Amniotic epithelial cell (primary cell): ENCODE measurements around the gene SCNN1G.
A peak's percentile ranks its signal among the peaks of the same experiment; 100 is the strongest.

Source experiments
- DNase-seq: peaks from one replicate; pipeline ENCODE4 v3.0.0-alpha.2; 2010; ENCODE audit warnings: low read depth

The SCNN1G gene

DNA sequence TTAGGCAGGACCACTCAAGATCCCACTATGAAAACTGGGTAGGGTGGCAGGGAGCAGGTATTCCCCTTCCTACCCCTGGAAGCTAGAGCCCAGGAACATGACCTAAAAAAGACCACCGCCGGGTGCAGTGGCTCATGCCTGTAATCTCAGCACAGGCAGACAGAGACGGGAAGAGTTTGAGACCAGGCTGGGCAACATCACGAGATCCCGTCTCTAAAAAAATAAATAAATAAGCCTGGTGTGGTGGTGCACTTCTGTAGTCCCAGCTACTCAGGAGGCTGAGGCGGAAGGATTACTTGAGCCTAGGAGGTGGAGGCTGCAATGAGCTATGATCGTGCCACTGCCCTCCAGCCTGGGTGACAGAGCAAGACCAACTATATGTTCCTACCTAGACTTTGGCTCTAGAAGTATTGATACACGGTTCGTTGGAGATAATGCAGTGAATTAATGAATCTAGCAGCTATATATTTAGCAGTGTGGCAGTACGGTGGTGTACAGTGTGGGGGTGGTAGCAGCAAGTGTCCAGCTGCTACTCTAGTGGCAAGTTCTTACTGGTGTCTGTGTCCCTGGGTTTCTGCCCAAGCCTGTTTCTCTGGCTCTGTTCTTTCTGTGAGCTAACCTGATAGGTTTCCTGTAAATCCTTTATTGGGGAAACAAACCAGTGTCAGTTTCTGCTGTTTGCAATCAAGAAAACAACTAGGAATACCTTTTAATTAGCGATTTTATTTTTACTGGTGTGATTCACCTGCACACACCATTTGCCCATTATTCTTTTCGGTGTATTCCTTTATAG lies 30.0 kb upstream of the SCNN1G start:
- no peak for DNase-seq

DNA sequence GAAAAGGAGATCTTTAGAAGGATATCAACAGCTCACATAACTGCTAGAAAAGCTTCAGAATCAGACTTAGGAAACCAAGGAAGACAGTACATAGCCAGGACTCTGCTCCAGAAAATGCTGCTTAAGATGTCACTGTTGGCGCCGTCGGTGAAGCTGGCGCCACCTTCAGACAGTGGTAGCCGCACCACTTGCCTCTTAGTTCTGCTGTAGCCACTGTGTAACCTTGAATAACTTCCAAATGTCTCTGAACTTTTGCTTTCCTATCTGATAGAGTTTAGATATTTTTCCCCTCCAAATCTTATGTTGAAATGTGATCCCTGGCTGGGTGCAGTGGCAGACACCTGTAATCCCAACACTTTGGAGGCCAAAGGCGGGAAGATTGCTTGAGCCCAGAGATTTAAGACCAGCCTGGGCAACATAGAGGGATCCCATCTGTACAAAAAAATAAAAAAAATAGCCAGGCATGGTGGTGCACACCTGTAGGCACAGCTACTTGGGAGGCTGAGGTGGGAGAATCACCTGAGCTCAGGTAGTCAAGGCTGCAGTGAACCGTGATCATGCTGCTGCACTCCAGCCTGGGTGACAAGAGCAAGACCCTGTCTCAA lies 27.0 kb upstream of the SCNN1G start:
- peak; percentile 8 for DNase-seq

DNA sequence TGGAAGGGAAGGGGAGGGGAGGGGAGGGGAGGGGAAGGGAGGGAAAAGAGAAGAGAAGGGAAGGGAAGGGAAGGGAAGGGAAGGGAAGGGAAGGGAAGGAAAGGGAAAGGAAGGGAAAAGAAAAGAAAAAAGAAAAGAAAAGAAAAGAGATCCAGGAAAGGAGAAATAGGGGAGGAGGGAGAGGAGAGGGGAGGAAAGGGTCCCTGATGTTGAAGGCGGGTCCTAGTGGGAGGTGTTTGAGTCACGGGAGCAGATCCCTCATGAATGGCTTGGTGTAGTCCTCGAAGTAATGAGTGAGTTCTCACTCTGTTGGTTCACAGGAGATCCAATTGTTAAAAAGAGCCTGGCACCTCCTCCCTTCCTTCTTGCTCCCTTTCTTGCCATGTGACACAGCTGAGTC lies 26.4 kb upstream of the SCNN1G start:
- no peak for DNase-seq

DNA sequence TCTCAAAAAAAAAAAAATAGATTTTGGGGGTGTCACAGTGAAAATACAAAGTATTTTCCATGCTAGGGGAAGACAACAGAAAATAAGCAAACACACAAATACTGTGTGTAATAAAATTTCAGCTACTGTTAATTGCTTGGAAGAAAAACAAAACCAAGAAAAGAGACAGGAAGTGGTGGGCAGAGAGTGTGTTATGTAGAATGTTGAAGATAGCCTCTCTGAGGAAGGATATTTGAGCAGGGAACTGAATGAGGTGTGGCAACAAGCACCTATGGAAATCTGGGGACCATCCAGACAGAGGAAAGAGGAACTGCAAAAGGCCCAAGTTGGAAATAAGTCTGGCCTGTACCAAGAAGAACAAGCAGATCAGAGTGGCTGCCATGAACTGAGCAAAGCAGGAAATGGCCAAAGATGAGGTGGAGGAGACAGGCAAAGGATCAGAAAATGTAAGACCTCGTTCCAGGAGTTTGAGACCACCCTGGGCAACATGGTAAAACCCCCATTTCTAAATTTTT lies 25.5 kb upstream of the SCNN1G start:
- no peak for DNase-seq

DNA sequence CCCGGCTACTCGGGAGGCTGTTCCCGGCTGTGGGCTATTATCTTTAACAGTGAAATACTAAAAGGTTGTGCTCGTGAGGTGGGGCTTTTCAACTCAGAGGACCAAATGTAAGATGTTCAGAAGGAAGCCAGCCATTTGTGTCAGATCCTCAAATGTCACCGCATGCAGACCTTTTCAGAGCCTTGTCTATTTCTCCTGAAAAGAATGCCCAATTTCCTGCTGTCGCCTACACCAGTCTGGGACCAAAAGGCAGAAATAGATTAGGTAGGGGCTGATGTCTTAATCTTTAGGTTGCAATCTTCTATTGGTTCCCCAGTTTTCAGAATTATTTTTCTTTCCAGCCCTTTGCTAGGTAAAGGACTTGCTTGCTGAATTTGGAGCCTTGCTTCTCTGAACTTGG lies 24.4 kb upstream of the SCNN1G start:
- no peak for DNase-seq

DNA sequence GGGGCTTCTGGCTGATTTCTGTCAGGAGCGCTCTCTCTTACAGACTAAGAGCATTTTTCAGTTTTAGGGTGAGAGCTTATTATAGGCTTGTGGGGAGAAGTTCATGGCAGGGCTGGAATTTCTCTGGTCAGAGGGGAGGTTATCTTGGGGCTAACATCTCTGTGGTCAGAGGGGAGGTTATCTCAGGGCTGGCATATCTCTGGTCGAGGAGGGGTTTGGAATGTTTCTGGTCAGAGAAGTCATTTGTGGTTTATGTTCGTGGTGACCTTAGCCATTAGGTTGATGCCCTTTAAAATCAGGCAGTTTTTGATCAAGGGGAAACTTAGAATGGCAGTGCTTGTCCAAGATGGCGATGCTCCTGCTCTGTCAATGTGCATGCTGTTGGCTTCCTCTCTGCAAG lies 22.5 kb upstream of the SCNN1G start:
- no peak for DNase-seq

DNA sequence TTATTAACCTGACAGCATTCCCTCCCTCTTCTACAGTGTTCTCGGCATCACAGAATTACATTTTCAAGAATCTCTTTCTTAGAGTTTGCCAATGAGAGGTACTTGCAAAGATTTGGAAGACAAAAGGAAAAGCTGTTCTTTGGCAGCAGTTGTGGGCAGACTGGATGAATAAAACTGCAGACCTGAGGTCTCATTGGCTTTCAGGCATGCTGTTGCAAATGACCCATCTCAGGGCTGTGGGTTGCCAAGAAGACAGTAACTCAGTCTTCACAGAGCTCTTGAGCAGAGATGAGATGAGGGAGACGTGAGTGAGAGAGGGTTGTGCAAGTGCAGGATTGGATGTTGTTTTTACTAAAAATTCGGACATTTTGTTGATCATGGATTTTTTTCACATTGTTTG lies 22.0 kb upstream of the SCNN1G start:
- no peak for DNase-seq

DNA sequence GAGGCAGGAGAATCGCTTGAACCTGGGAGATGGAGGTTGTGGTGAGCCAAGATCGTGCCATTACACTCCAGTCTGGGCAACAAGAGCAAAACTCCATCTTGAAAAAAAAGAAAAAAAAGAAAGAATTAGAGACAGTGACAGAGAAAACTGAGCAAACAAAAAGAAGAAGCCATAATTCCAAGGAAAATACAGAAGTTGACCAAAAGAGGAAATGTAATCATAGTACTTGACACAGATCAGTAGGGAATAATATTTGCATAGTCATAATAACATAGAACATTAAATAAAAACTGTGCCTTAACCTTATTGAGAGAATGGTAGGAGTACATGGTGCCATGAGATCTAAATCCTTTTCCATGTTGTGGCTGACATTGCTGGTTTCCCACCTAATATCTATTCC lies 18.6 kb upstream of the SCNN1G start:
- no peak for DNase-seq

DNA sequence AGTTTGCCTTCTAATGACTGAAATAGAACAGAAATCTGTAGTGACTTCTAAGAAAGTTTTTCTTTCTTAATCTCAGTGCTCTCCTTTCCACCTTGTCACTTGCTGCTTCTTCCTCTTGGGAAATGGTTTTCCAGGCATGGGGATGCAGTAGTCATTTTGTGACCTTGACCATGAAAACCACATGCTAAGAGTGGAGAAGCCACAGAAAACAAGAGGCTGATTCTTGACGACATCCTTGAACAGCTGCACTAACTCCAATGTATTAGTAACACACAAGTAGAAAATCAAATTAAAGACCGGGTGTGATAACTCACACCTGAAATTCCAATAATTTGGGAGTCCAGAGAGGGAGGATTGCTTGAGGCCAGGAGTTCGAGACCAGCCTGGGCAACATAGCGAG lies 17.8 kb upstream of the SCNN1G start:
- DNase-seq: no peak

DNA sequence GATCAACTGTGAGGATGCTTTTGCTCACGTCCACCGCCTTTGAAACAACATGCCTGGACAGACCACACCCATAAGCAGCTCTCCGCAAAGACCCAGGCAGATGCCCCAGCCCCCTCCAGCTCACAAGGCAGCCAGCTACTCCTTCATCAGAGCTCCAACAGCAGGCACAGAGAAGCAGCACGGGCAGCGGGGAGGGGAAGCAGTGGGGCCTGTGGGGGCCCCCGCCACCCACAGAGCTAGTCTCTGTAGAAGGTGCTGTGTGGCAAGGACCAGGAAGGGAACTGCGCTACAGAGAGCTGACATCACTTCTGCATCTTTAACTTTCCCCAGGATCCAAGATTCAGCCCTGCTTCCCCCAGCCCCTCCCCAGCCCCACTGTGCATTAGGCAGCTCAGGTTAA lies 10.0 kb upstream of the SCNN1G start:
- DNase-seq: no peak

DNA sequence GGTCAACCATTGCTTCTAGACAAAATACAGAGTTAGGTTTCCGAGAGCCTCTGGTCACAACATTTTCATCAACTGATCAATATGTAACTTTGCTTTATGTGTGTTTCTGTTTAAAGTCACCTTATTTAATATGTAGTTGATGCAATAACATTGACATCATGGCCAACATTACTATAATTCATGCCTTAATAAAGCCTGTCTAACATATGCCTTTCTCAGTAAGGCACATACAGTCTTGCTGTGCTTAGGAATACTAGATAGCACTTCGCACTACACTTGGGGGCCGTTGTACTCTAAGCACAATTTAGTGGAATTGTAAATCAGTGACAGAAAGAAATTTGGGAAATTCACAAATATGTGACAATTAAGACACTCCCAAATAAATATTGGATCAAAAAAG lies 9.6 kb upstream of the SCNN1G start:
- DNase-seq: no peak

DNA sequence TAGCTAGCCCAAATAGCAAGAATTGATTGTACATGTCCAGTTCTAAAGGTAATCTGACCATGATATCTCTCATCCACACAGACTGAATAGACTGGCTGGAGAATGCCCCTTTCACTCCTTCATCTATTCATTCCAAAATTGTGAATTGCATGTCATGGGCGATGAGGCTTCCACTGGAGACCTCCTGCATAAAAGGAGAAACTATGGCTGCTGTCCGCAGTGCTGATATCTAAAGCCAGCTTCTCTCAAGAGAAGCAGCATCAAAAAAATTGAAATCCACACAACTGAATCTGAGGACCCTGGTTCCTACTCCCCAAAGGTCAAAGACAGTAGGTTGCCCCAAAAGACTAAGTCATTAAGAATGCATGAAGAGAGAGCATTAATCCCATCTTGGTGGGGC lies 7.9 kb upstream of the SCNN1G start:
- peak; percentile 15 for DNase-seq

DNA sequence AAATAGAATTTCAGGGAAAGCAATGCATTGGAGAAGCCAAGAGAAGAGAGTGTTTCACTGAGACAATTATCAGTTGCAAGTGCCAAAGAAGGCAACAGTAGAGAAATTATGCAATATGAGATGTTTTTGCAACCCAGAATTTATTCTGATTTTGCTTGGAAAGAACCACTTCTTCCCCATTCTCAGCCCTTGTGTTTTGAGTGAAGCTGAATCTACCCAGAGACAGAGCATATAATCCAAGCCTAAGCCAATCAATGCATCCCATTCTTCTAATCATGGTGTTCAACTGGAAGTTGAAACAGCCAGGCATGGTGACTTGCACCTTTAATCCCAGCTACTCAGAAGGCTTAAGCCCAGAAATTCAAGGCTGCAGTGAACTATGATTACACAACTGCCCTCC lies 6.9 kb upstream of the SCNN1G start:
- DNase-seq: no peak

DNA sequence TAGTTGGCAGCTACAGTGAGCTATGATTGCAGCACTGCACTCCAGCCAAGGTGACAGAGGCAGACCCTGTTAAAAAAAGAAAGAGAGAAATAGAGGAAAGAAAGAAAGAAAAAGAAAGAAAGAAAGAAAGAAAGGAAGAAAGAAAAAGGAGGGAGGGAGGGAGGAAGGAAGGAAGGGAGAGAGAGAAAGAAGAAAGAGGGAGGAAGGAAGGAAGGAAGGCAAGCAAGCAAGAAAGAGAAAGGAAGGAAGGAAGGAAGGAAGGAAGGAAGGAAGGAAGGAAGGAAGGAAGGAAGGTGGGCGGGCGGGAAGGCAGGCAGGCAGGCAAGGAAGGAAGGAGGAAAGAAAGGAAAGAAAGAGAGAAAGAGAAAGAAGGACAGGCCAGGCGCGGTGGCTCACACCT lies 1.0 kb upstream of the SCNN1G start:
- no peak for DNase-seq

DNA sequence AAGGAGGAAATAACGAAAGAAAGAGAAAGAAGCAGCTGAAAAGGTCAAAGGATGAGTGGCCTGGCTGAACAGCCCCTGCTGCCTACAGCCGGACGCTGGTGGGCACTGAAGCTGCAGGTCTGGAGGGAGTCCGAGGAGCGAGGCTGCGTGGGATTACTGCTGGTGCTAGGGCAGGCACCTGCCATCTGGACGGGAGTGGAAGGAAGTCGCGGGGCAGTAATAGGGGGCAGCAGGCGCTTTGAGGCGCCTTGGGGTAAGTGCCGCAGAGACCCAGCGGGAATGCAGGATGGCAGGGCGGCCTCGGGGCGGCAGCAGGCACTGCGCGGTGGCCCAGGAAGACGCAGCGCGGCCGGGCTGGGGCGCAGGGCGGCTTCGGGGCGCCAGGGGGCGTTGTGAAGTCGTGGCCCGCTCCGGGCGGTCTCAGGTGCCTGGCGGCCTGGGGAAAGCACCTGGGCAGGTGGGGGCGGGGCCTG lies 303 bp upstream of the SCNN1G start:
- peak; percentile 16 for DNase-seq

DNA sequence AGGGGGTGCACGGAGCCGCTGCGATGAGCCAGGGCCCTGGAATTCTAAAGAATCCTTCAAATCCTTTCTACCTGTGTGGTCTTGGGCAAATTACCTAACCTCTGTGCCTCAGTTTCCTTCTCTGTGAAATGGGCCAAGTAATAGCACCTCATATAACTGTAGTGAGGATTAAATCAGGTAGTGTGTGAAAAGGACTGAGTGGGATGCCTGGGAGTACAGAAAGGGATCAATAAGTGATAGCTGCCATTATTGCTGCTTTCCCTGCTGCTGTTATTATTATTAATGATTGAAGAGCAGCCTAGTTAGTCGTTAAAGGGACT lies 958 bp downstream of the SCNN1G start:
- no peak for DNase-seq

DNA sequence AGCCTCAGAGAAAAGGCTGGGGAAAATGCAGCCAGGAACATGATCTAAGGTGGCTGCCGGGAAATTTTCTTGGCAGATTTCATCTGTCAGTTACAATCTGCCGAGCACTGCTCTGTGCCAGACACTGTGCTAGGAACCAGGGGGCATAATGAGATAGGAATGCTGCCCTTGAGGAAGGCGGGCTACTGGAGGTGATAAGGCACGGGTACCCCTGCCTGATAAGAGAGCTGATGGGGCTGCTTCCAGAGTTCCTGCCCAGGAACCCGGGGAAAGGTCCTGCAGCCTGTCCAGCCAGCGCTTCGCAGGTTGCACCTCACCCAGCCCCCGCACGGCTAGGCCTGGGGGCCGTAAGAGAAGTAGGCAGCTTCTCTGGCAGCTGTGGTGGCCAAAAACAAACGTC lies 3.1 kb downstream of the SCNN1G start:
- no peak for DNase-seq

DNA sequence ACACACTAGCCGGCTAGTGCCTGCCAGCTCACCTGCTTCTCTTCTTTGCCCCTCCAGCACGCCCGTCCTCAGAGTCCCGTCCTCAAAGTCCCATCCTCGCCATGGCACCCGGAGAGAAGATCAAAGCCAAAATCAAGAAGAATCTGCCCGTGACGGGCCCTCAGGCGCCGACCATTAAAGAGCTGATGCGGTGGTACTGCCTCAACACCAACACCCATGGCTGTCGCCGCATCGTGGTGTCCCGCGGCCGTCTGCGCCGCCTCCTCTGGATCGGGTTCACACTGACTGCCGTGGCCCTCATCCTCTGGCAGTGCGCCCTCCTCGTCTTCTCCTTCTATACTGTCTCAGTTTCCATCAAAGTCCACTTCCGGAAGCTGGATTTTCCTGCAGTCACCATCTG lies 3.6 kb downstream of the SCNN1G start:
- no peak for DNase-seq

DNA sequence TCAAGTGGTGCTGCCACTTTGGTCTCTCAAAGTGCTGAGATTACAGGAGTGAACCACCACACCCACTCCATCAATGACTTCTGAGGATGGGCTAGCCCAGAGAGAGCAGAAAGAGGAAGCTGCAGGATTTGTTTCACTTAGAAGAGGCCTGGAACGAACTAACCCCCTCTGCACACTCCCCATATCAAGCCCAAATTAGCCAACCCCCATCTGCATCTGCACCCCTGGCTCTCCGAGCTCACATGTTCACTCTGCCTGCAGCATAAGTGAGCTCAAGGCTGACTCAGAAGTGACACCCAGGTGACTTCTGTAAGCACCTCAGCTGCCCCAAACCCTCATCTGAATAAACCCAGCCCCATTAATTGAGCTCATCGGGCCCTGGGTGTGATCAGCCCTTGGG lies 4.8 kb downstream of the SCNN1G start:
- DNase-seq: no peak

DNA sequence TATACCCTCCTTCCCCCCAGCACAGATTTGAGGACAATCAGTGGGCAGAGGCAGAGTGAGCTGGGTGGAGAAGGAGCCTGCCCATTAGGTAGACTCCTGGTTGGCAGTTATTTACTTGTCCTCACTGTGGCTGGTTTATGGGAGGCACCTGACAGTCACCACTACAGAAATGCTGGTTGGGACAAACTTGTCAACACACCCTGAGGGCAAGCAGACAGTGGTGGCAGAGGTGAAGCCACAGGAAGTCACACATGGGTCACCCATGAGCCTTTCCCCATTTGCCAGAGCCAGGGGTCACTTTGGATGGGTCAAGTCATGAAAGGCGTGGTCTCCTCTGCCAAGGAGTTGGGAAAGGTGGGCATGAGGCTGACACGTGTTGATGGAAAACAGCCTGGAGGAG lies 6.4 kb downstream of the SCNN1G start:
- no peak for DNase-seq

DNA sequence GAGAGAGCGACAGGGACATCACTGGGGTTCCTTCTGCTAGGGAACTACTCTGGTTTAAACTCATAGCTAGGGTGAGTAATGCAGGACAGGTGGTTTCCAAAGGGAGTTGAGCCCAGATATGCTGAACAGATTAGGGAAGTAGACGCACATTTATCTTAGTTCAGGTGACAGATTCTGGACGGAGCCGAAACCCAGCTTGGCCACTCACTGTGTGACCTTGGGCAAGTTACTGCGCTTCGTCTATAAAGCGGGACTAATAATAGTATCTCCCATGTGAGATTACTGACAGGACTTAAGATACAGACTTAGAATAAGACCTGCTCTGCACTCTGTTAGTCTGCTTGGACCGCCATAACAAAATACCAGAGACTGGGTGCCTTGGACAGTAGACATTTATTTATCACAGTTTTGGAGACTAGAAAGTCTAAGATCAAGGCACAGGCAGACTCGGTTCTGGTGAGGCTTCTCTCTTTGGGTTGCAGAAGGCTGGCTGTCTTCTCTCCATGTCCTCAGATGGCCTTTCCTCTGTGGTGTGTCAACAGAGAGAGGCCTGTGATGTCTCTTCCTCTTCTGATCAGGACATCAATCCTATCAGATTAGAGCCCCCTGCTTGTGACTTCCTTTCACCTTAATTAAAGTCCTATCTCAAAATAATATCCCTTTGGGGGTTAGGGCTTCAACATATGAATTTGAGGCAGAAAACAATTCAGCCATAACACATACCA lies 12.1 kb downstream of the SCNN1G start:
- DNase-seq: no peak

DNA sequence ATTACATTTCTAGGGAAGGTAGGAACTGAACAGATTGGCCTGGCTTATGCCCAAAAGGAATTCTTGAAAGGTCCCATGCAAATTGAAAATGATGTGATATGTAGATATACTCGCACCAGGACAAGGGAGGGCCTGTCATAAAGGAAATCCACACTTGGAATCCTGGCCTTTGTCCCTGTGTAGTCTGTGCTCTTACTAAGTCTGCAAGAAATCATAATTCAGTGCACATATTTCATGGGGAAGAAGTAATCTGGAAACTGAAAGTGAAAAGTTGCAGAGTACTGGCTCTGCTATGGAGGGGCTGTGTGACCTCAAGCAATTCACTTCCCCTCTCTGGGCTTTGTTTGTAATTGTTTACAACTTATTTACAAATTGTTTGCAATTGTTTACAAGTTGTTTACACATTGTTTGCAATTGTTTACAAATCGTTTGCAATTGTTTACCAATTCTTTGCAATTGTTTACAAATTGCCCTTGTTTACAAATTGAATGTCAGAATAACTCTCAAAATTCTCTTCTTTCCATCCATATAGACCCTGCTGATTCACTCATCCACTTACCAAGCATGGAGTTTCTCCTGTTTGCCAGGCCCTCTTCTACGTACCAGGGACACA lies 12.9 kb downstream of the SCNN1G start:
- DNase-seq: no peak

DNA sequence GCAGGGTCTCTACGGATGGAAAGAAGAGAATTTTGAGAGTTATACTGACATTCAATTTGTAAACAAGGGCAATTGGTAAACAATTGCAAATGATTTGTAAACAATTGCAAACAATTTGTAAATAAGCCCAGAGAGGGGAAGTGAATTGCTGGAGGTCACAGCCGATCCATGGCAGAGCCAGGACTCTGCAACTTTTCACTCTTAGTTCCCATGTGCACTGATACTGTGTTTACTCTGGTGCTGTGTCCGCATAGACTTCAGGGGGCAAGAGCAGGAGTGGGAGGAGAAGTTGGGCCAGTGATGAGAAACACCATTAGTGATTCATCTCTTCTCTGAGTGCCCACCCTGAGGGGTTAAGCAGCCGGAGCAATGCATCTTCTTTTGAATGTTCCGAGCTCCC lies 14.0 kb downstream of the SCNN1G start:
- DNase-seq: no peak
